Measurements from ENCODE around the gene LIN7A. TPM values are rescaled to one million over a fixed set of nuclear protein-coding genes. Genes with fewer than 3 reads are reported as not detected.
"Not testable (repeated sequence)": the region's sequence is repeated elsewhere in the genome, so short reads cannot be mapped to it uniquely, and the experiment has no call there.

Gene LIN7A
- total RNA-seq, 2 donors from 2014 or later: 0.21 to 0.22 TPM

DNA sequence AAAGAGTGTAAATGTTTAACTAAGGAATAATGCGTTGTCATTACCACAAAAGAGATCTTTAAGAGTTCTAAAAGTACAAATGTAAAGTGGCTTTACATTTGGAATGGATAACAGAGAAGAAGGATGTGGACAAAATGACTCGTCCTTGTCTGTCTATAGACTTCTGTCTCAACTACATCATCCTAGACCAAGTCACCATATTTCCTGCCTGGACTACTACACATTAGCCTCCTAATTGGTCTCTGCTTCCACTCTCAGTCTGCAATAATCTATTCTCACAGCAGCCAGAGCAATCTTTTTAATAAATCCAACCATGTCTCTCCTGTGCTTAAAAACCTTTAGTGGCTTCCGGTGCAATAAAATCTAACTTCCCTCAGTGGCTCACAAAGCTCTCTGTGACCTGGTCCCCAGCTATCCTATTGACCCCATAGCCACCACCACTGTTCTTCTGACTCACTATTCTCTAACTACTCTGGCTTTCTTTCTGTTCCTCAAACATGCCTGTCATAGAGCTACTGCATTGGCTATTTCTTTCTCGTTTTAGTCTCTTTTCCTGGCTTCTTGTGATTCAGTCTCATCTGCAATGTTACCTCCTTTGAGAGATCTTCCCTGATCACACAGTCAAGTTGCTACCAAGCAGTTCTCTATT, 130.0 kb downstream of the LIN7A start:
- H3K9me3 ChIP-seq (ENCODE audit: control insufficient read depth, low read length, poor library complexity, severe bottlenecking): no peaks in the 10 kb centered on the region
- no peak overlapping the region for H3K4me3 Mint-ChIP-seq
- H3K27ac Mint-ChIP-seq: no peak overlapping the region
- H3K4me1 Mint-ChIP-seq: no peaks in the 10 kb centered on the region
- ATAC-seq (no peak), DNase-seq (no peak)
- H3K36me3 Mint-ChIP-seq (ENCODE audit: low read depth): no peaks in the 10 kb centered on the region
- no peaks in the 10 kb centered on the region for H3K27me3 Mint-ChIP-seq

DNA sequence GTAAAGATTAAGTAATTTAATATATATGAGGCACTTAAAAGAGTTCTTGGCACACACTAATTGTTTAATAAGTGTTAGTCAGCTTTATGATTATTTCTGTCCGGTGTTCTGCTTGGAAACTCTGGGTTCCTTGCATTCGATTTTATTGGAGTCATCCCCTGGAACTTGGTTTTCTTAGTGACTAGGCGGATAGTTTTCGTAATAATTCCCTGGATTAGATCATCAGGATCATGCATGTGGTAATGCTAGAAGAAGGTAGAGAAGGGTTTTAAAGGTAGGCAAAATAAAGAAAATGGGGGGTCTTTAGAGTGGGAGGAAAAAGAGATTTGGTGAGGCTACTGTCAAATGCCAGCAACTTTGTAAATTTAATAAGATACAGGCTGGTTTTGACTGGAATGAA, 132.6 kb downstream of the LIN7A start:
- H3K4me1 Mint-ChIP-seq: no peaks in the 10 kb centered on the region
- H3K27me3 Mint-ChIP-seq: no peaks in the 10 kb centered on the region
- H3K36me3 Mint-ChIP-seq (ENCODE audit: low read depth): no peaks in the 10 kb centered on the region
- ATAC-seq: no peak
- no peak for DNase-seq
- H3K9me3 ChIP-seq (ENCODE audit: control insufficient read depth, low read length, poor library complexity, severe bottlenecking): no peaks in the 10 kb centered on the region
- no peak overlapping the region for H3K27ac Mint-ChIP-seq
- no peak overlapping the region for H3K4me3 Mint-ChIP-seq

DNA sequence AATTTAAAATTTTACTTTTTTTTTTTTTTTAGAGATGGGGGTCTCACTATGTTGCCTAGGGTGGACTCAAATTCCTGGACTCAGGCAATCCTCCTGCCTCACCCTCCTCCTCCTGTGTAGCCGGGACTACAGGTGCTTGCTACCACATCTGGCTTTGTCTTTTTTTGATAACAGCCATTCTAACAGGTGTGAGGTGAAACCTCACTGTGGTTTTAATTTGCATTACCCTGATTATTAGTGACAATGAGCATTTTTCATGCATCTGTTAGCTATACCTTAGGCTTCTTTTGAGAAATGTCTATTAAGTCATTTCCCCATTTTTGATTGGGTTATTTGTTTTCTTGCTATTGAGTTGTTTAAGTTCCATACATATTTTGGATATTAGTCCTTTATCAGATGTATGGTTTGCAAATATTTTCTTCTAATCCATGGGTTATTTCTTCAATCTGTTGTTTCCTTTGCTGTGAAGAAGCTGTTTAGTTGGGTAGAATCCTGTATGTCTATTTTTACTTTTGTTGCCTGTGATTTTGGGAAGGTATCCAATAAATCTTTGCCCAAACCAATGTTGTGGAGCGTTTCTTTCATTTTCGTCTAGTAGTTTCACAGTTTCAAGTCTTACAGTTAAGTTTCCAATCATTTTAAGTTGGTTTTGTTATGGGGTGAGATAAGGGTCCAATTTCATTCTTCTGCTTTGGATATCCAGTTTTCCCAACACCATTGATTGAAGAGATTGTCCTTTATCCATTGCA, 134.9 kb downstream of the LIN7A start:
- DNase-seq: no peak
- no peaks in the 10 kb centered on the region for H3K27me3 Mint-ChIP-seq
- H3K27ac Mint-ChIP-seq: no peak overlapping the region
- ATAC-seq: no peak
- H3K36me3 Mint-ChIP-seq (ENCODE audit: low read depth): no peaks in the 10 kb centered on the region
- no peaks in the 10 kb centered on the region for H3K4me1 Mint-ChIP-seq
- no peak overlapping the region for H3K4me3 Mint-ChIP-seq
- H3K9me3 ChIP-seq (ENCODE audit: control insufficient read depth, low read length, poor library complexity, severe bottlenecking): no peaks in the 10 kb centered on the region

DNA sequence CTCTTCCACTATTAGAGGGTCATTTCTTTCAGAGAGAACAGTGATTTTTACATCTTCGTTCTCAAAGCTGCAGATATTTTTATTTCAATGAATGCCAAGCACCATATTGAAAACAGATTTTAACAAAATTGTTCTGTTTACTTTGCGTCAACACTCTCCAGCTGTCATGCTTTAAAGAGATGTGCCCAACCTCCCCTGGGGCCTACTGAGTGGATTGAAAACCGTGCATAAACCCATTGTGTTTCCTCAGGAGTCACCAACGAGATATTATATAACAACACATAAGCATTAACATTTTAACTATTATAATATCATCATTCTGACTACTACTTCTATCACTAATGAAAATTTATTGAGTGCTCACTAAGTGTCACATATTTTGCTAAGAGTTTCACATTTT, 139.5 kb downstream of the LIN7A start:
- no peaks in the 10 kb centered on the region for H3K4me1 Mint-ChIP-seq

DNA sequence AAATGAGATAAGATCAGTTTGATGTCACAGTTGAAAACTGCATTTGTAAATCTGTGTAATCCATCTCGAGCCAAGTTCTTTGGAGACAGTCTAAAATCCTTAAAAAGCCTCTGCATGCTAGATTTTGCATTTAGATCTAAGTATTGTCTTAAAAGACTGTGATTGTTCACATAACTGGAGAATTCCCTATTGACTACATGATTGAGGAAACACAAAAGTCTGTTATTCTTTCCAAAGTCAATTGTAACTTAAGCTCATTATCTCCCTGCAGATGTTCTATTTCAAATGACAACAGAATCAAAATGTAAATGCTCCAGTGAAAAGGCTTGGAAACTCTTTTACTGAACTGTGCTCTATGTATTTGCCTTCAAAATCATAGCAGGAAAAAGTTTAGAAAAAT, 143.2 kb downstream of the LIN7A start:
- H3K27me3 Mint-ChIP-seq: no peaks in the 10 kb centered on the region
- H3K4me1 Mint-ChIP-seq: no peaks in the 10 kb centered on the region
- no peak overlapping the region for H3K4me3 Mint-ChIP-seq
- ATAC-seq: no peak
- no peaks in the 10 kb centered on the region for H3K9me3 ChIP-seq (ENCODE audit: control insufficient read depth, low read length, poor library complexity, severe bottlenecking)
- no peaks in the 10 kb centered on the region for H3K36me3 Mint-ChIP-seq (ENCODE audit: low read depth)
- no peak overlapping the region for H3K27ac Mint-ChIP-seq
- DNase-seq: no peak

More for the DNA sequence above, 139.5 kb downstream of the LIN7A start:
- H3K27ac Mint-ChIP-seq: no peak overlapping the region
- DNase-seq (no peak), ATAC-seq (no peak)
- H3K4me3 Mint-ChIP-seq: no peak overlapping the region
- H3K36me3 Mint-ChIP-seq (ENCODE audit: low read depth): no peaks in the 10 kb centered on the region
- no peaks in the 10 kb centered on the region for H3K9me3 ChIP-seq (ENCODE audit: control insufficient read depth, low read length, poor library complexity, severe bottlenecking)
- H3K27me3 Mint-ChIP-seq: no peaks in the 10 kb centered on the region

- no peaks in the 10 kb centered on the region for H3K9me3 ChIP-seq (ENCODE audit: control insufficient read depth, low read length, poor library complexity, severe bottlenecking)
- H3K4me1 Mint-ChIP-seq: no peaks in the 10 kb centered on the region
- ATAC-seq: no peak
- no peaks in the 10 kb centered on the region for H3K27me3 Mint-ChIP-seq
- H3K27ac Mint-ChIP-seq: no peak overlapping the region
- DNase-seq: no peak
- H3K4me3 Mint-ChIP-seq: no peak overlapping the region
- no peaks in the 10 kb centered on the region for H3K36me3 Mint-ChIP-seq (ENCODE audit: low read depth)
These were observed 144.9 kb downstream of the LIN7A start for GRCh38 chr12:80792861-80793260.

DNA sequence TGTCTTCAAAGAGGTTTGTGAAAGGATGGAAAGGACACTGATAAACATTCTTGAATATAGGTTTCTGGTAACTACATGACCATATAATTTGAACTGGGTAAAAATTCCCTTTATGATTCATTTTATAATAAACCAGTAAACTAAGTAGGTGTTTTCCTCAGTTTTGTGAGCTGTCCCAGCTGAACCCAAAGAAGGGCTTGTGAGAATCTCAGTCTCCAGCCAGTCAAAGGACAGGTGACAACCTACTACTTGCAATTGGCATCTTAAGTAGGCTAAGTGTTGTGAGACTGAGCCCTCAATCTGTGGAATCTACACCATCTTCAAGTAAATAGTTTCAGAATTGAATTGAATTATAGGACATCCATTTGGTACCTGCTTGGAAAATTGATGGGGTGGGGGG, 145.9 kb downstream of the LIN7A start:
- Mint-ChIP-seq H3K36me3 (ENCODE audit: low read depth) (no peaks in the 10 kb centered on the region), H3K4me1 (no peaks in the 10 kb centered on the region), H3K4me3 (no peak overlapping the region), H3K27me3 (no peaks in the 10 kb centered on the region), H3K27ac (no peak overlapping the region)
- no peaks in the 10 kb centered on the region for H3K9me3 ChIP-seq (ENCODE audit: control insufficient read depth, low read length, poor library complexity, severe bottlenecking)
- DNase-seq: no peak
- ATAC-seq: no peak

- H3K27ac Mint-ChIP-seq; ATAC-seq; H3K36me3 Mint-ChIP-seq (ENCODE audit: low read depth); DNase-seq; H3K4me1 Mint-ChIP-seq; H3K9me3 ChIP-seq (ENCODE audit: control insufficient read depth, low read length, poor library complexity, severe bottlenecking); H3K4me3 Mint-ChIP-seq; H3K27me3 Mint-ChIP-seq: not testable (repeated sequence)
These were observed 149.3 kb downstream of the LIN7A start for GRCh38 chr12:80788407-80788806.

GRCh38 chr12:80782963-80783470, 154.7 kb downstream of the LIN7A start:
- H3K4me3 Mint-ChIP-seq; ATAC-seq; H3K9me3 ChIP-seq (ENCODE audit: control insufficient read depth, low read length, poor library complexity, severe bottlenecking); H3K36me3 Mint-ChIP-seq (ENCODE audit: low read depth); H3K4me1 Mint-ChIP-seq; H3K27ac Mint-ChIP-seq; DNase-seq; H3K27me3 Mint-ChIP-seq: not testable (repeated sequence)

DNA sequence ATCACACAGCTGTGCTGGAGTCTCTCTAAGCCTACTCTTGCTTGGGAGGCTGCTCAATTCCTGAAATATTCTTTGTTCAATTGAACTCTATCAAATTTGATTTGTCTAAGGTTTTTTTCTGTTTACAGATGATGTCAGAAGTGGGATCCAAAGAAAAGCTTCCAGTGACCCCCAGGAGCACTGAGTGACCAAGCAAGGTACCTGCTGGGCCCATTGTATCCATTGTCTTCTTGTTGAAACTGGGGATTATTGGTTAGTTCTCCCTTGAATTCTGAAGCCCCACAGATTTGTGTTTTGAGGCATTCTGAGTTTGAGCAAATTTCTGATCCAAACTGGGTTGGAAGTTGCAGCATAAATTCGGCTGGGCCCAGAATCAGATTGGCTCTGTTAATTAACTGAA, 156.4 kb downstream of the LIN7A start:
- H3K4me1 Mint-ChIP-seq: no peaks in the 10 kb centered on the region
- no peaks in the 10 kb centered on the region for H3K36me3 Mint-ChIP-seq (ENCODE audit: low read depth)
- no peak overlapping the region for H3K27ac Mint-ChIP-seq
- no peak for ATAC-seq
- H3K9me3 ChIP-seq (ENCODE audit: control insufficient read depth, low read length, poor library complexity, severe bottlenecking): no peaks in the 10 kb centered on the region
- H3K4me3 Mint-ChIP-seq: no peak overlapping the region
- H3K27me3 Mint-ChIP-seq: no peaks in the 10 kb centered on the region
- DNase-seq: no peak

DNA sequence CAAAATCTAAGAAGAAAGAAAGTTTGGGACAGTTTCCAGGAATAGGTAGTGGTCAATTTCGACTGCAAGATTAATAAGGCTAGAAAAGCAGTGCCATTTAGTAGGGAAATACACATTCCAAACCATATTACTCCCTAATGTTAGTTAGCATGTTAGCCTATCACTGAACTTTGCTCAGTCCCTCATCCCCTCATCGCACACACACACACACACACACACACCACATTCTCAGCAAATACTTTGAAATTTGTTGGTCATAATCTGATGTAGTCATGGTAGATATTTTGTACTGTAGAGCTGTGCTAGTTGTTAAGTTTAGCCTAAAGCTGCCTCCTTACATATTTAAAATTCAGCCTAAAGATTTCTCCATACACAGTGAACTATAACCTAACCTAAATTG, 157.0 kb downstream of the LIN7A start:
- H3K27ac Mint-ChIP-seq: no peak overlapping the region
- no peaks in the 10 kb centered on the region for H3K9me3 ChIP-seq (ENCODE audit: control insufficient read depth, low read length, poor library complexity, severe bottlenecking)
- ATAC-seq (no peak), DNase-seq (no peak)
- H3K36me3 Mint-ChIP-seq (ENCODE audit: low read depth): no peaks in the 10 kb centered on the region
- no peaks in the 10 kb centered on the region for H3K27me3 Mint-ChIP-seq
- H3K4me1 Mint-ChIP-seq: no peaks in the 10 kb centered on the region
- no peak overlapping the region for H3K4me3 Mint-ChIP-seq

DNA sequence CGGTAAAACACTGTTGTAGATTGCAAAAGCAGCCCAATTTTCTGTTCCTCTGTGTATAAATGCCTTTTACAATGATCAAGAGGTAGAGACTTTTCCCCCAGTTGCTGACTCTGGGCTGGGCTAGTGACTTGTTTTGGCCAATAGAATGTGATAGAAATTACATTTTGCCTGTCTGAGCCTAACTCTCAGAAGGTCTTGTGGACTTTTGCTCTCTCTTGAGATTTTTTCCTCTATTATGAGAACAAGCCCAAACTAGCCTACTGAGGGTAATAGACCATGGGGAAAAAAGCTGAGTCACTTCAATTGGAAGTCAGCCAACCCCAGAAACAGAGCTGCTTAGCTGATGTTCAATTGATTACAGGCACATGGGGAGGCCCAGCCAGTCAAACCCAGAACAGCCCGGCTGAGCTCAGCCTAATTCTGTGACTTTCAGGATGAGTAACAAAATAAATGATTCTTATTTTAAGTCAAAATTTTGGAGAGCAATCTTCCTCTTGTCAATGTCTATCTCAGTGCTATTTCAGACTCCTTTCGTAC, 159.7 kb downstream of the LIN7A start:
- no peak overlapping the region for H3K27ac Mint-ChIP-seq

GRCh38 chr12:80777587-80777986, 160.1 kb downstream of the LIN7A start:
- no peaks in the 10 kb centered on the region for H3K27me3 Mint-ChIP-seq
- ATAC-seq (no peak), DNase-seq (no peak)
- H3K4me1 Mint-ChIP-seq: no peaks in the 10 kb centered on the region
- H3K36me3 Mint-ChIP-seq (ENCODE audit: low read depth): no peaks in the 10 kb centered on the region
- no peaks in the 10 kb centered on the region for H3K9me3 ChIP-seq (ENCODE audit: control insufficient read depth, low read length, poor library complexity, severe bottlenecking)
- H3K4me3 Mint-ChIP-seq: no peak overlapping the region
- no peak overlapping the region for H3K27ac Mint-ChIP-seq

More for the DNA sequence above, 159.7 kb downstream of the LIN7A start:
- no peaks in the 10 kb centered on the region for H3K4me1 Mint-ChIP-seq
- DNase-seq (no peak), ATAC-seq (no peak)
- H3K4me3 Mint-ChIP-seq: no peak overlapping the region
- H3K36me3 Mint-ChIP-seq (ENCODE audit: low read depth): no peaks in the 10 kb centered on the region
- no peaks in the 10 kb centered on the region for H3K27me3 Mint-ChIP-seq
- H3K9me3 ChIP-seq (ENCODE audit: control insufficient read depth, low read length, poor library complexity, severe bottlenecking): no peaks in the 10 kb centered on the region

GRCh38 chr12:80776706-80777105, 161.0 kb downstream of the LIN7A start:
- H3K36me3 Mint-ChIP-seq (ENCODE audit: low read depth): no peaks in the 10 kb centered on the region
- ATAC-seq (no peak), DNase-seq (no peak)
- no peaks in the 10 kb centered on the region for H3K9me3 ChIP-seq (ENCODE audit: control insufficient read depth, low read length, poor library complexity, severe bottlenecking)
- H3K27ac Mint-ChIP-seq: no peak overlapping the region
- no peaks in the 10 kb centered on the region for H3K27me3 Mint-ChIP-seq
- H3K4me3 Mint-ChIP-seq: no peak overlapping the region
- no peaks in the 10 kb centered on the region for H3K4me1 Mint-ChIP-seq
